Astrocyte (in vitro differentiated cells and primary cell): ENCODE measurements around the gene CDK5RAP1. TPM values are rescaled to one million over a fixed set of nuclear protein-coding genes. Genes with fewer than 3 reads are reported as not detected.

Experiments used
- DNase-seq: peaks from one replicate; pipeline ENCODE4 v3.0.0-alpha.2; 2010; ENCODE audit warnings: low read depth
- FAIRE-seq: peaks from 2 replicates; lab custom pipeline; 2011; peaks lifted over from hg19 to GRCh38; lab: Jason Lieb, UNC
- H2AFZ ChIP-seq: 2 replicates; pipeline ENCODE4 v1.6.0; 2012; ENCODE audit warnings: low read depth, low read length, inconsistent platforms
- H3K27ac ChIP-seq: 2 replicates; pipeline ENCODE4 v1.5.1; 2011; ENCODE audit warnings: low read depth, low read length, inconsistent platforms
- H3K27me3 ChIP-seq: 2 replicates; pipeline ENCODE4 v1.6.0; 2011; ENCODE audit warnings: low read length, inconsistent platforms; ENCODE audit not compliant: insufficient read depth
- H3K36me3 ChIP-seq: 2 replicates; pipeline ENCODE4 v1.5.1; 2011; ENCODE audit warnings: low read length, inconsistent platforms; ENCODE audit not compliant: insufficient read depth
- H3K4me1 ChIP-seq: 2 replicates; pipeline ENCODE4 v1.5.1; 2011; ENCODE audit warnings: low read length, inconsistent platforms; ENCODE audit not compliant: insufficient read depth
- H3K4me2 ChIP-seq: 2 replicates; pipeline ENCODE4 v1.6.0; 2012; ENCODE audit warnings: low read length, inconsistent platforms
- H3K4me3 ChIP-seq: 2 replicates; pipeline ENCODE4 v1.5.1; 2011; ENCODE audit warnings: low read depth, mild to moderate bottlenecking, low read length, inconsistent platforms; ENCODE audit not compliant: insufficient read depth
- H3K79me2 ChIP-seq: 2 replicates; pipeline ENCODE4 v1.6.0; 2012; ENCODE audit warnings: mild to moderate bottlenecking, low read length, inconsistent platforms; ENCODE audit not compliant: insufficient read depth
- H3K9ac ChIP-seq: 2 replicates; pipeline ENCODE4 v1.6.0; 2012; ENCODE audit warnings: mild to moderate bottlenecking, low read length, inconsistent platforms
- H3K9me3 ChIP-seq: 2 replicates; pipeline ENCODE4 v1.5.1; 2012; ENCODE audit warnings: low read depth, mild to moderate bottlenecking, low read length, inconsistent platforms; ENCODE audit not compliant: insufficient read depth
- H4K20me1 ChIP-seq: 2 replicates; pipeline ENCODE4 v1.6.0; 2012; ENCODE audit warnings: low read length, inconsistent platforms; ENCODE audit not compliant: insufficient read depth
- H3K27ac Mint-ChIP-seq: one replicate; pipeline ENCODE4 v1.8.0; 2021; ENCODE audit warnings: mild to moderate bottlenecking, mixed read lengths; ENCODE audit not compliant: unreplicated experiment
- H3K27me3 Mint-ChIP-seq: one replicate; pipeline ENCODE4 v1.8.0; 2021; ENCODE audit warnings: low read depth, mixed read lengths; ENCODE audit not compliant: unreplicated experiment
- H3K36me3 Mint-ChIP-seq: one replicate; pipeline ENCODE4 v1.8.0; 2021; ENCODE audit warnings: low read depth, mixed read lengths; ENCODE audit not compliant: unreplicated experiment
- H3K4me1 Mint-ChIP-seq: one replicate; pipeline ENCODE4 v1.8.0; 2021; ENCODE audit warnings: low read depth, mixed read lengths; ENCODE audit not compliant: unreplicated experiment
- H3K4me3 Mint-ChIP-seq: one replicate; pipeline ENCODE4 v1.8.0; 2021; ENCODE audit warnings: mild to moderate bottlenecking, moderate library complexity, mixed read lengths; ENCODE audit not compliant: unreplicated experiment
- H3K9me3 Mint-ChIP-seq: one replicate; pipeline ENCODE4 v1.8.0; 2021; ENCODE audit warnings: mild to moderate bottlenecking, mixed read lengths; ENCODE audit not compliant: unreplicated experiment
- CTCF ChIP-seq: IDR thresholded peaks from 2 replicates; pipeline ENCODE4 v1.5.1; 2011; ENCODE audit warnings: low read depth, mild to moderate bottlenecking, inconsistent platforms, low read length, moderate library complexity; ENCODE audit not compliant: insufficient read depth
- EZH2 ChIP-seq: IDR thresholded peaks from 2 replicates; pipeline ENCODE4 v1.6.1; 2012; ENCODE audit warnings: mild to moderate bottlenecking, low read length, inconsistent platforms; ENCODE audit not compliant: insufficient read depth
- total RNA-seq: library from RNA; stranded (reverse); gene quantifications from 2 replicates; pipeline ENCODE4 v1.2.1, GENCODE V29; 2021

CDK5RAP1 gene
- total RNA-seq, 1 donor from 2014 or later: 29.2 TPM

- Mint-ChIP-seq H3K27ac (no peak overlapping the region), H3K27me3 (no peaks in the 10 kb centered on the region), H3K4me3 (no peak overlapping the region), H3K36me3 (peaks cover 19% of the 10 kb centered on the region), H3K9me3 (peaks cover 3% of the 10 kb centered on the region), H3K4me1 (peaks cover 10% of the 10 kb centered on the region)
- Histone ChIP-seq H3K27ac (no peak overlapping the region), H3K9me3 (peaks cover 3% of the 10 kb centered on the region), H3K79me2 (peaks cover 3% of the 10 kb centered on the region), H4K20me1 (no peaks in the 10 kb centered on the region), H3K4me3 (no peak overlapping the region), H3K9ac (no peak overlapping the region), H3K27me3 (no peaks in the 10 kb centered on the region), H2AFZ (no peak overlapping the region), H3K4me2 (no peak overlapping the region), H3K4me1 (no peaks in the 10 kb centered on the region), H3K36me3 (peaks cover 3% of the 10 kb centered on the region)
- DNase-seq (peak; percentile 25), FAIRE-seq (no peak)
- TF ChIP-seq EZH2: no peak
- TF ChIP-seq CTCF: no peak
Observed at GRCh38 chr20:33407251-33407650, 5.9 kb upstream of the CDK5RAP1 start.

GRCh38 chr20:33404281-33404680 is 3.0 kb upstream of the CDK5RAP1 start:
- no peaks in the 10 kb centered on the region for H3K27me3 Mint-ChIP-seq
- H3K4me2 ChIP-seq: no peak overlapping the region
- H3K9ac ChIP-seq: no peak overlapping the region
- FAIRE-seq: no peak
- peaks cover 28% of the 10 kb centered on the region for H3K79me2 ChIP-seq
- H3K36me3 Mint-ChIP-seq: peaks cover 15% of the 10 kb centered on the region
- no peak overlapping the region for H3K4me3 Mint-ChIP-seq
- H3K4me1 Mint-ChIP-seq: peaks cover 11% of the 10 kb centered on the region
- no peaks in the 10 kb centered on the region for H3K27me3 ChIP-seq
- peaks cover 16% of the 10 kb centered on the region for H4K20me1 ChIP-seq
- H3K36me3 ChIP-seq: no peaks in the 10 kb centered on the region
- H3K9me3 Mint-ChIP-seq: peaks cover 3% of the 10 kb centered on the region
- DNase-seq: no peak
- peaks cover 10% of the 10 kb centered on the region for H3K4me1 ChIP-seq
- no peak for TF ChIP-seq CTCF
- no peak for TF ChIP-seq EZH2
- H3K27ac ChIP-seq: no peak overlapping the region
- H3K27ac Mint-ChIP-seq: no peak overlapping the region
- no peak overlapping the region for H3K4me3 ChIP-seq
- H3K9me3 ChIP-seq: peaks cover 3% of the 10 kb centered on the region
- H2AFZ ChIP-seq: no peak overlapping the region

GRCh38 chr20:33401921-33402369 is 626 bp upstream of the CDK5RAP1 start:
- peaks cover 50% of the 10 kb centered on the region for H3K79me2 ChIP-seq
- H3K4me2 ChIP-seq: peak overlapping the region; percentile 88
- H3K9ac ChIP-seq: peak overlapping the region; percentile 89
- no peaks in the 10 kb centered on the region for H3K9me3 ChIP-seq
- no peak for TF ChIP-seq EZH2
- TF ChIP-seq CTCF: no peak
- H3K4me1 ChIP-seq: peaks cover 10% of the 10 kb centered on the region
- peaks cover 5% of the 10 kb centered on the region for H3K4me1 Mint-ChIP-seq
- no peaks in the 10 kb centered on the region for H3K27me3 ChIP-seq
- no peak overlapping the region for H3K27ac ChIP-seq
- FAIRE-seq: no peak
- peak overlapping the region; percentile 81 for H2AFZ ChIP-seq
- H3K4me3 Mint-ChIP-seq: peak overlapping the region; percentile 96
- H3K27me3 Mint-ChIP-seq: no peaks in the 10 kb centered on the region
- H3K9me3 Mint-ChIP-seq: no peaks in the 10 kb centered on the region
- peaks cover 29% of the 10 kb centered on the region for H4K20me1 ChIP-seq
- peak overlapping the region; percentile 85 for H3K27ac Mint-ChIP-seq
- H3K4me3 ChIP-seq: peak overlapping the region; percentile 84
- peaks cover 3% of the 10 kb centered on the region for H3K36me3 Mint-ChIP-seq
- no peak for DNase-seq
- H3K36me3 ChIP-seq: no peaks in the 10 kb centered on the region
